H4 (cell line): ENCODE data around the gene BASP1. TPM values are rescaled to one million over a fixed set of nuclear protein-coding genes. Genes with fewer than 3 reads are reported as not detected.
"Not testable (repeated sequence)": the region's sequence is repeated elsewhere in the genome, so short reads cannot be mapped to it uniquely, and the experiment has no call there.

Source experiments
- DNase-seq: peaks from one replicate; pipeline ENCODE4 v3.0.0-alpha.2; 2015; ENCODE audit warnings: low spot score
- total RNA-seq: library from RNA; depleted of rRNA; stranded (reverse); fragments of >200 nt; shearing (Covaris generic); gene quantifications from 2 replicates; pipeline ENCODE4 v1.2.3, GENCODE V29; 2014

Gene BASP1
- total RNA-seq, 1 experiment from 2014 or later: 142 TPM

- DNase-seq: no peak
These were observed 72.5 kb downstream of the BASP1 start for GRCh38 chr5:17289681-17290539.

- DNase-seq: no peak
These were observed 73.1 kb downstream of the BASP1 start for GRCh38 chr5:17290540-17290974.

- DNase-seq: no peak
These were observed 75.1 kb downstream of the BASP1 start for GRCh38 chr5:17292434-17293015.

GRCh38 chr5:17294639-17295311, 77.3 kb downstream of the BASP1 start:
- DNase-seq: no peak

GRCh38 chr5:17295671-17296070, 78.2 kb downstream of the BASP1 start:
- DNase-seq: no peak

GRCh38 chr5:17302106-17302505, 84.7 kb downstream of the BASP1 start:
- DNase-seq: no peak

GRCh38 chr5:17302604-17303003, 85.2 kb downstream of the BASP1 start:
- DNase-seq: no peak

- peak; percentile 48 for DNase-seq
These were observed 86.9 kb downstream of the BASP1 start for GRCh38 chr5:17304282-17304681.

- peak; percentile 28 for DNase-seq
These were observed 87.6 kb downstream of the BASP1 start for GRCh38 chr5:17305017-17305416.

- peak; percentile 93 for DNase-seq
These were observed 88.7 kb downstream of the BASP1 start for GRCh38 chr5:17305964-17306725.

GRCh38 chr5:17306726-17307091, 89.3 kb downstream of the BASP1 start:
- DNase-seq: no peak

- not testable (repeated sequence) for DNase-seq
These were observed 90.0 kb downstream of the BASP1 start for GRCh38 chr5:17307440-17307839.

- no peak for DNase-seq
These were observed 91.1 kb downstream of the BASP1 start for GRCh38 chr5:17308326-17309065.

- no peak for DNase-seq
These were observed 92.0 kb downstream of the BASP1 start for GRCh38 chr5:17309462-17309861.

- not testable (repeated sequence) for DNase-seq
These were observed 93.1 kb downstream of the BASP1 start for GRCh38 chr5:17310502-17310901.

- DNase-seq: not testable (repeated sequence)
These were observed 94.4 kb downstream of the BASP1 start for GRCh38 chr5:17311811-17312210.

GRCh38 chr5:17312358-17312757, 94.9 kb downstream of the BASP1 start:
- no peak for DNase-seq

- peak; percentile 75 for DNase-seq
These were observed 97.6 kb downstream of the BASP1 start for GRCh38 chr5:17314907-17315471.

- peak; percentile 82 for DNase-seq
These were observed 98.3 kb downstream of the BASP1 start for GRCh38 chr5:17315710-17316221.

GRCh38 chr5:17316970-17317459, 99.6 kb downstream of the BASP1 start:
- DNase-seq: no peak
